GM23248 (cell line): Measurements from ENCODE around the gene UNC93A.
"Not testable (repeated sequence)": the region's sequence is repeated elsewhere in the genome, so short reads cannot be mapped to it uniquely, and the experiment has no call there.

Experiments
- EZH2 ChIP-seq: fragments of 200-600 bp; sonication (generic); IDR thresholded peaks from 2 replicates; pipeline ENCODE4 v1.6.1; 2018; ENCODE audit warnings: antibody characterized with exemption, mild to moderate bottlenecking; ENCODE audit not compliant: insufficient read depth, poor library complexity, severe bottlenecking
- EZH2phosphoT487 ChIP-seq: fragments of 200-600 bp; sonication (generic); IDR thresholded peaks from 2 replicates; pipeline ENCODE4 v1.6.1; 2018; ENCODE audit warnings: antibody characterized with exemption, moderate library complexity, mild to moderate bottlenecking, low read depth; ENCODE audit not compliant: insufficient read depth

GRCh38 chr6:167320754-167321056 is 29.6 kb downstream of the UNC93A start:
- not testable (repeated sequence) for TF ChIP-seq EZH2, EZH2phosphoT487
